ENCODE data around the gene CHCHD6.

The CHCHD6 gene

DNA sequence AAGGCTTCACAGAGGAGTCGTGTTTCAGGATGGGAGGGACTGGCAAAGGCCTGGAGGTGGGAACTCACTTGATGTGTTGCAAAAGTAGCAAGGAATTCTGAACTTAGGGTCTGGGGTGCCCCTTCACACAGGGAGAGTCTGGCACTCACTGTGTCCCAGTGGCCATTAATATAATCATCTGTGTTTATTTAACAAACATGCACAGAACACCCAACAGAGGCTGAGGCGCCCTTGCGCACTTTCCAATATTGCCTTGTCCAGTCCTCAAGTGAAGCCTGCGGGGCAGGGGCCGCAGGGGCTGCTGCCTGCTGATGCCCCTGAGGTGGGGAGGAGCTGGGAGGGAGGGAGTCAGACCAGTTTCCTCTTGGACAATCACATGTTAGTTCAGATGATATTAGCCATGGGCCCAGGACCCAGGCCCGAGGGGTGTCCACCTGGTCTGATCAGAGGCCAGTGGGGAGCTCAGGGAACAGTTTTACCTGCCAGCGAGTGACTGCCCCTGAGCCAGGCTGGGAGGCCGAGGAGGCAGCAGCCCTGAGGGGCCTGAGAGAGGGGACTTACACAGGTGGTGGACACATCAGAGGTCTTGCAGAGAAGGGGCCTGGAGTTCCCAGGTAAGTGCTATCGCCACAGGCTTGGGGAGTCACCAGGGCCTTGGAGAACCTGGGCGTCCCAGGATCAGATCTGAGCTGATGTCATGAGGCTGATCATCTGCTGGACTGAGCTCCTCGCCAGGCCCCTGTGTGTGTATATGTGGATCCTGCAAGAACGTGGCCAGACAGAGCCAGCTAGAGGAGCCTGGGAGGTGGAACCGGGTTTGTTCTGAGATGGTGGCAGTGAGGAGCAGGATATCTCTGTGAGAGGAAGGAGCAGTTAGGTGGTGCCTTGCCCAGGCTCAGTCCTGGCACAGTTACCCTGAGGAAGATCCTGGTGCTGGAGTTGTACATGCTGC lies 35.3 kb upstream of the CHCHD6 start:
- DNase-seq, result no peak

DNA sequence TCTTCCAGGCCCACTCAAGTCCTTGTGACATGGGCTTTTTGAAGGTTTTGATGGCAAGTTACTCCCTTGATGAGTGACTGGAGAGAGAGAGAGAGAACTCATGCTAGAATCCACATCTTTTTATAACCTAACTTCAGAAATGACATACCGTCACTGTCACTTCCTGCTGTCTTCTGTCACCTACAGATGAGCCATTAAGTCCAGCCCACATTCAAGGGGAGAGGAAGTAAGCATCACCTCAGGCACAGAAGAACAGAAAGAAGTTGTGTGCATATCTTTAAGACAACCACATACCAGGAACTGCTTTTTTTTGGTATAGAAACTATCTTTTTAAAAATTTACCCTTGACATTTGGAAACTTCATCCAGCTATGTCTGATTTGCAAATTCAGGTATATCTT lies 32.5 kb upstream of the CHCHD6 start:
- no peak for DNase-seq

- DNase-seq, result no peak
Observed at GRCh38 chr3:126672340-126672739, 31.7 kb upstream of the CHCHD6 start.

GRCh38 chr3:126672741-126673140 lies 31.3 kb upstream of the CHCHD6 start:
- DNase-seq, result no peak

DNA sequence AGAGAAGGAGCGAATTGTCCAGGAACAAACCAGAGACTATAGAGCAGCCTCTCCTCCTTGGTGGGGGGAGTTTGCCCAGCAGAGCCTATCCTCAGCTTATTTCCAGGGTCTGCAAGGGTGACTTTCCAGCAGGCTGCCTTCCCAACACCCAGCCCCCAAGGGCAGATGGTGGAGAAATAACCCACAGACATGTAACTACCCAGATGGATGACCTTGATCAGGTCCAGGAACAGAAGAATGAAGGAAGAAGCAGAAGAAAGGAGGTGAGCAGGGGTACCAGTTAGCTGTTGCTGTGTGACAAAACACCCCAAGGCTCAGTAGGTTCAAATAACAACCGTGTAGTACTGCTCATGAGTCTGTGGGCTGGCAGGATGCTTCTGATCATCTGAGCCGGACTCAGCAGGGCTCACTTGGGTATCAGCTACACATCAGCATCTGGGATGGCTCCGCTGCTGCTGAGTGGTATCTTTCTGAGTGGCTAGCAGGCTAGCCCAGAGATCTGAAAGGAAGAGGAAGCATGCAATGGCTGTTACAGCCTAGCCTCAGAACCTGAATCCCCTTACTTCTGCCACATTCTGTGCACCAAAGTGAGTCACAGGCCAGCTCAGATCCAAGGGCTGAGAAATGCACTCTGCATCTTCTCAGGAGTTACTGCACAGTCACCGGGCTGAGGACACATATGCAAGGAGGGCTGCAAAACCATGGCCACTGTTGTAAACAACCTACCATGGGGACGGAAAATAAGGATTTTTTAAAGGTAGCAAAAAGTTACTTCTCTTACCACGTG lies 26.9 kb upstream of the CHCHD6 start:
- DNase-seq, result no peak

DNA sequence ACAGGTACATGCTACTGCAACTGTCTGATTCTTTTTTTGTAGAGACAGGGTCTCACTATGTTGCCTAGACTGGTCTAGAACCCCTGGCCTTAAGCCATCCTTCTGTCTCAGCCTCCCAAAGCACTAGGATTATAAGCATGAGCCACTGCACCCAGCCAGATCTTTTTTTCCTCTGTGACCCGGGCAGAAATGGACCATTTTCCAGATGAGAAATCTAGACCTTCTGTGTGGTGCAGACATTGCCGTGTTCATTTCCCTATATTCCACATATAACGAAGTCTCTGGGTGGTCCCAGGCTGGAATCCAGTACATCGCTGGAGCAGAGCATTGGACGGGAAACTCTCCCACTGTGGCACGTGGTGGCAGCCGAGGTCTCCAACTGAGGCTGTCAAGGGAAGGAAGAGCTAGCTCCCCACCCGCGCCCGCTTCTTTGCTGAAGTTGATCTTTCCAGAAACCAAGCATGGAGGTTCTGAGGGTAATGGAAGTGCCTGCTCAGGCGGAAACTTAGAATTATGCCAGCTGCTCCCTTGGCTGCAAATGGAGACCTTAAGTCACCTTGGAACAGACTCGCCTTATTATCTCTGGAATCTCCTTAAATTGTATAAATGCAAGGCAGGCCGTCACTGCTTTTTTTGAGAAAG lies 26.1 kb upstream of the CHCHD6 start:
- DNase-seq, result no peak

DNA sequence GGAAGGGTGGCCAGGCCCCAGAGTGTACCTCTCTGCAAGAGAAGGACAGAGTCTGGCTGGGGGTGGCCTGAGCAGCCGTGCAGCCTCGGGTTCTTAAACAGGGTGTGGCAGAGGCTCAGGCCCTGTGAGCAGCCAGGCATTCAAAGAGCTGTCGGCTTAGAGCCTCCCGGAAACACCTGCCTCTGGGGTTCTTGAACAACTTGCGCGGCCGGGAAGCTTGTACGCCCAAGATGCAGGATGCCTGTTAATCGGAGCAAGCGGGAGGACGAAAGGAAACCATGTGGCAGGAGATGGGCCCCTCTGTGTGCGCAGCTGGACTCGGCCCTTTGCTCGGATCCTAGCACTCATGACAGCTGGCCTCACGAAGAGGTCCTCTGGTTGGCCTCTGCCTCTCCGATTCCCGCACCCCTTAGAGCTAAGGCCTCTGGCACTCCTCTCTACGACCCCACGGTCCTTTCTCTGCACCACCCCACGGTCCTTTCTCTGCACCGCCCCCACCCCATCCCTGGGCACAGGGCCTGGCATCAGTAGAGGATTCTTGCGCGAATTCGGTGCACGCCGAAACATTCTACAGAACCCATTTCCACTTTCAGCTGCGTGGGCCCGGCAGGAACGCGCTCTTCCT lies 25.2 kb upstream of the CHCHD6 start:
- DNase-seq, result no peak

GRCh38 chr3:126679318-126679751 lies 24.7 kb upstream of the CHCHD6 start:
- DNase-seq, result peak; percentile 63

DNA sequence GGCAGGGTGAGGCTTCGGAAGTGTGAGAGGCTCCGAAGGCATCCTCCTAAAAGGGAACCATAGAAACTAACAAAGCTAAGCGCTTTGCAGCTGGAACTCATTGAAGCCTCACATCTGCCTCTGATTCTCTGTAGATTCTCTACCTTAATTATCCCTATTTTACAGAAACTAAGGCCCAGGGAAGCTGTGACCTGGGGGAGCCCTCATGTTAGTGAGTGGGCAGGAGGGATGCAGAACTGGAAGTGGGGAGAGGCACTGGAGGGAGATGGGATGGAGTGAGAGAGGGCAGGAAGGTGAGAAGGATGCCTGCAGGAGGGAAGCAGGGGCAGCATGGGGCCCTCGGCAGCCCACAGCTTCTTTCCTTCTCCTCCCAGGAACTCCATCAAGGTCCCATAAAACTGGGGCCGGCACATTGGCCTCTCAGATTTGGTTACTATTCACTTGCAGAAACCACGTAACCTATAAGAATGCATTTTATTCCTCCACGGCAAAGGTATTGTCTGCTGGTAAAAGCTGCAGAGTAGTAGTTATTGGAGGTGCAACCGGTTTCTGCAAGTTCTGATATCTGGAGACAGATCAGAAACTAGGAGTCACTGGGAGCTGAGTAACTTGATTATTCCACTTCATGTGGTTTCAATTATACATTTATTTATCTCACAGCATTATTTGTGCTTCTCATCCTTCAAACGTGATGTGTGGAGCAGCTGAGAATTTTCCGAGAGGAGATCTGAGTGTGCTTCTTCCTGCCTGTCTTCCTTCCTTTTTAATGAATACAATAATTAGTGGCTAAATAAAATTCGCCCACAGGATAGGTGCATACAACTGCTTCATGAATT lies 24.0 kb upstream of the CHCHD6 start:
- DNase-seq, result no peak

DNA sequence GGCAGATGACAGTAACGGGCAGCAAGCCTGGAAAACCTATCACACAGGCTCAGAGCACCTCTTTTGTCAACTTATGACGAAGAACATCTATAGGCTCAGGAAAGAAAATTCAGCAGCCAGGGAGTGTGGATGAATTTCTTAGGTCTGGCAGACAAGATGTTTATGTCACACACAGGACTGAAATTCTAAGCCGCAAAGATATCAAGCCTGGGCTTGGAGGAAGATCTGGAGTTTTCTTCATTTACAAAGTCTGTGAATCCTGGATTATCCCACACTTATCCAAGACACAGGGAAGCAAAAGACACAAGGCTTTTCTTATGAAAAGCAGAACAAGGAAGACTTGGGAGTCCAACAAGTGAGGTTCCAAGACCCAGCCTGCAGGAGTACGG lies 23.4 kb upstream of the CHCHD6 start:
- DNase-seq, result no peak

- no peak for DNase-seq
Observed at GRCh38 chr3:126682009-126682408, 22.0 kb upstream of the CHCHD6 start.

GRCh38 chr3:126683069-126683468 lies 21.0 kb upstream of the CHCHD6 start:
- no peak for DNase-seq

DNA sequence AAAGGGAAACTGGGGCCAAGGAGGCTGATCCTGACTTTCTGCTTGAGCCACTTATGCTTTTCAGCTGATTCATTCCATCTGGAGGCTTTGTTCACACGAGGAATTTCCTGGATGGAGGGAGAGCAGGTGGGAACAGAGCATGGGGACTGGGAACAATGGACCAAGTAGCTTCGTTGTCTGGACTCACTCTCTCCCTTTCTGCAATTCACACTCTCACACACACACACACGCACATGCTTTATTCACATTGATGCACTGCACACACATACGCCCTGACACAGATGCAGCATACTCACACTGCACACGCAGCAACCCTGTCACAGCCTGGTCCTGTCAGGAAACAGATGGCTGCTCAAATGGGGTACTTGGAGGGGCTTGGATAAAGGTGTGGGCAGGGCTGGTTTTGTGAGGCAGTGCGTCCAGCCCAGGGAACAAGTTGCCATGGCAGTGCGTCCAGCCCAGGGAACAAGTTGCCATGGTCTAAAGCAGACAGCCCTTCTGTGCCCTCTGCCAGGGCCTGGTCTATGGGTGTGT lies 19.8 kb upstream of the CHCHD6 start:
- DNase-seq, result no peak

DNA sequence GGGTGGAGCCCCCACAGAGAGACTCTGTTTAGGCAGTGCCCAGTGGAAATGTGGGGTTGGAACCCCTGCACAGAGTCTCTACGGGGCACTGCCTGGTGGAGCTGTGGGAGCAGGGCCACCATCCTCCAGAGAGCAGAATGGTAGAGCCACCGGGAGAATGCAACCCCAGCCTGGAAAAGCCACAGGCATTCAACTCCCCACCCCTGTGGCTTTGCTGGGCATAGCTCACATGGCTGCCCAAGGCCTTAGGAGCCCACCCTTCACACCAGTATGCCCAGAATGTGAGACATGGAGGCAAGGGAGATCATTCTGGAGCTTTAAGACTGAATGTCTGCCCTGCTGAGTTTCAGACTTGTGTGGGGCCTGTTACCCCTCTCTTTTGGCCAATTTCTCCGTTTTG lies 19.0 kb upstream of the CHCHD6 start:
- no peak for DNase-seq

DNA sequence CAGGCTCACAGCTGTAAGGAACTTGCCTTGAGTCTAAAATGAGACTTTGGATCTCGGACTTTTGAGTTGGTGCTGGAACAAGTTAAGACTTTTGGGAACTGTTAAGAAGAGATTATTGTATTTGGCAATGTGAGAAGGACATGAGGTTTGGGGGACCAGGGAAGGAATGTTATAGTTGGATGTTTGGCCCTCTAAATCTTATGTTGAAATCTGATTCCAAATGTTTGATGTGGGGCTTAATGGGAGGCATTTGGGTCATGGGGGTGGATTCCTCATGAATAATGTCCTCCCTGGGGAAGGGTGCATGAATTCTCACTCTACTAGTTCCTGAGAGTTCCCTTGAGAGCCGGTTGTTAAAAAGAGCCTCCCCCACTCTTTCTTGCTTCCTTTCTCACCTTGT lies 18.5 kb upstream of the CHCHD6 start:
- no peak for DNase-seq

GRCh38 chr3:126691765-126692164 lies 12.3 kb upstream of the CHCHD6 start:
- DNase-seq, result no peak

- DNase-seq, result no peak
Observed at GRCh38 chr3:126692858-126693257, 11.2 kb upstream of the CHCHD6 start.

GRCh38 chr3:126693921-126694320 lies 10.1 kb upstream of the CHCHD6 start:
- no peak for DNase-seq

DNA sequence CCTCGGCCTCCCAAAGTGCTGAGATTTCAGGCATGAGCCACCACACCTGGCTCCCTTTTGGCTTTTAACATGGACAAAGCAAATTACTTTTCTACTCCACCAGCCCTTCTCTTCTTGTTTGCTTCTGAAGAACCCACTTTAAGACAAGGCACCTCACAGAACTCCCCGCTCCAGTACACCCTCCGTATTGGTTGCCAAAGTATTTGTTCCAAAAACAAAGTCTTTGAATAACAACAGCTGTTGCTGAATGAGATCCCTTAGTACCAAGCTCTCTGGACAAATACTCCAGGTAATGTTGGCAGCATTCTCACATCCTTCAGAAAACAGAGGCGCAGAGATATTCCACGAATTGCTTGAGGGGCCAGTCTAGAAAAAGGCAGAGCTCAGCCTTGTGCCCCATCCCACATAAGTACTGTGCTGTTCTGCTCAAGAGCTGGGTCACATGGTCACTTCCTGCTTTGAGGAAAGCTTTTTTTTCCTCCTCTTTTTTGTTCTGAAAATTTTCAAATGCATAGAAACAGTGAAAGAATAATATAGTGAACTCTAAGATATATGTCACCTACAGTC lies 7.3 kb upstream of the CHCHD6 start:
- DNase-seq, result no peak

- DNase-seq, result no peak
Observed at GRCh38 chr3:126699011-126699410, 5.0 kb upstream of the CHCHD6 start.

DNA sequence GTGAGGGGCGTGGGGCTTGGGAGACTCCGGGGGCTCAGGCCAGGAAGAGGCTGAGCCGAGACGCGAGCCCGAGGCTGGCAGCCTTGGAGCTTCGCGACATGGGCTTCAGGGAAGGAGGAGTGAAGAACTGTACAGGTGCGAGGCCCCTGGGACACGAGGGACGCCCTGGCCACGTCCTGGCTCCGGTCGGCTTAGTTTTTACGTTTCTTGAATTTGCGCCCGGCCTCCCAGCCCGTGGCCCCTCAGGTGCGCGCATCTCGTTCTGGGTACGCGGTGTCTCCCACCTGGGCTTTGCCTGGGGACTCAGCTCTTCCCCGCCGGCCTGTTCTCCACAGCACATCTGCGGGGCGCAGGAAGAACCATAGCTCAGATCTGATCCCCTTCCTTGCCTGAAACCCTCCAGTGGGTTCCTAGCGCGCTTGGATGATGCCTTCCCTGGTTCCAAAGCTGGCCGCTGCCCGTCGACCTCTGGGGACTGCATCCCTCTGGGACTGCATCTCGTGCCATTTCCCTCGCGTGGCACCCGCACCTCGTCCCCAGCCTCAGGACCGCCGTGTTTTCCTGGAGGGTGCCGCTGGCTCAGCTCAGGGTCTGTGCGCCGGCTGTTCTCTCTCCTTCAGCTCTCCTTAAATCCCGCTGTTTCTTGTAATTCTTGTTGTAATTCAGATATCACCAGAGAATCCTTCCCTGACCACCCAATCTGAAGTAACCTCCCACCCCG lies 614 bp downstream of the CHCHD6 start:
- DNase-seq, result peak; percentile 12

All from hematopoietic multipotent progenitor cell treated with erythropoietin and hydrocortisone succinate and interleukin-3 and kit ligand, for 8 days (in vitro differentiated cells).